Putamen (tissue), 1 donor: Measurements from ENCODE around the gene SMO.
"Not testable (repeated sequence)": the region's sequence is repeated elsewhere in the genome, so short reads cannot be mapped to it uniquely, and the experiment has no call there.

Source experiments
- DNase-seq: peaks from one replicate; pipeline ENCODE4 v3.0.0-alpha.2; 2016; ENCODE audit warnings: low spot score

Gene SMO

GRCh38 chr7:129169686-129170440 is 18.6 kb upstream of the SMO start:
- DNase-seq: no peak

- no peak for DNase-seq
Observed at GRCh38 chr7:129170441-129171021, 17.9 kb upstream of the SMO start.

- not testable (repeated sequence) for DNase-seq
Observed at GRCh38 chr7:129173861-129174260, 14.6 kb upstream of the SMO start.

- no peak for DNase-seq
Observed at GRCh38 chr7:129176916-129177710, 11.3 kb upstream of the SMO start.

GRCh38 chr7:129184981-129185670 is 3.3 kb upstream of the SMO start:
- DNase-seq: no peak

- DNase-seq: no peak
Observed at GRCh38 chr7:129186749-129187260, 1.6 kb upstream of the SMO start.

GRCh38 chr7:129187681-129188371 is 607 bp upstream of the SMO start:
- no peak for DNase-seq

GRCh38 chr7:129188892-129189660 is 643 bp downstream of the SMO start:
- DNase-seq: no peak

- no peak for DNase-seq
Observed at GRCh38 chr7:129189661-129190310, 1.4 kb downstream of the SMO start.

- DNase-seq: no peak
Observed at GRCh38 chr7:129191272-129191671, 2.8 kb downstream of the SMO start.

- no peak for DNase-seq
Observed at GRCh38 chr7:129193892-129194291, 5.5 kb downstream of the SMO start.

GRCh38 chr7:129197771-129198170 is 9.3 kb downstream of the SMO start:
- no peak for DNase-seq

GRCh38 chr7:129199406-129199805 is 11.0 kb downstream of the SMO start:
- DNase-seq: no peak

GRCh38 chr7:129202058-129202777 is 13.8 kb downstream of the SMO start:
- DNase-seq: no peak

GRCh38 chr7:129203050-129203741 is 14.8 kb downstream of the SMO start:
- DNase-seq: no peak

- DNase-seq: no peak
Observed at GRCh38 chr7:129205126-129205818, 16.8 kb downstream of the SMO start.

GRCh38 chr7:129205987-129206785 is 17.8 kb downstream of the SMO start:
- DNase-seq: no peak

GRCh38 chr7:129208667-129209066 is 20.2 kb downstream of the SMO start:
- DNase-seq: no peak
